GM10266 (cell line): Measurements from ENCODE around the gene P2RY14.

Experiments
- DNase-seq: peaks from one replicate; pipeline ENCODE4 v3.0.0; 2012; ENCODE audit errors: extremely low spot score
- TF ChIP-seq, protein P1 (sequence below): IDR thresholded peaks from 2 replicates; pipeline ENCODE4 v1.5.1; 2012; ENCODE audit warnings: mild to moderate bottlenecking, low read depth; ENCODE audit not compliant: control insufficient read depth, insufficient read depth; ENCODE audit errors: missing control alignments

P2RY14 gene

DNA sequence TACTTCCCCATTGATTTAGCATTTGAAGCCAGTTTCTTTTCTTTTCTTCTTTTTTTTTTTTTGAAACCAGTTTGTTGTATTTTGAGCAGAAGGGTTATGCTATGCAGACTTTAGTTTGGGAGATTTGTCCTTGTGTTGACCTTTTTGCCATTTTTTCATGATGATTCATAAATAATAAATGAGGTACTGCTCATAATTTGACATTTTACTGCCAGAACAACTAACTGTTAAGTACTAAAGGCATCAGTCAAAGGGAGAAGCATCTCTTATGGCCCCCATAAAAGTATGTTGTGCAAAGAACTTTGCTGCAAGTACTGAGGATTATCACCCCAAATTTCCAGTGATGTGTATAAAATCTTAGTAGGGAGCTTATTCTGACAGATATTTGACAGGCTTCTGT, 40.0 kb upstream of the P2RY14 start:
- no peak for DNase-seq

DNA sequence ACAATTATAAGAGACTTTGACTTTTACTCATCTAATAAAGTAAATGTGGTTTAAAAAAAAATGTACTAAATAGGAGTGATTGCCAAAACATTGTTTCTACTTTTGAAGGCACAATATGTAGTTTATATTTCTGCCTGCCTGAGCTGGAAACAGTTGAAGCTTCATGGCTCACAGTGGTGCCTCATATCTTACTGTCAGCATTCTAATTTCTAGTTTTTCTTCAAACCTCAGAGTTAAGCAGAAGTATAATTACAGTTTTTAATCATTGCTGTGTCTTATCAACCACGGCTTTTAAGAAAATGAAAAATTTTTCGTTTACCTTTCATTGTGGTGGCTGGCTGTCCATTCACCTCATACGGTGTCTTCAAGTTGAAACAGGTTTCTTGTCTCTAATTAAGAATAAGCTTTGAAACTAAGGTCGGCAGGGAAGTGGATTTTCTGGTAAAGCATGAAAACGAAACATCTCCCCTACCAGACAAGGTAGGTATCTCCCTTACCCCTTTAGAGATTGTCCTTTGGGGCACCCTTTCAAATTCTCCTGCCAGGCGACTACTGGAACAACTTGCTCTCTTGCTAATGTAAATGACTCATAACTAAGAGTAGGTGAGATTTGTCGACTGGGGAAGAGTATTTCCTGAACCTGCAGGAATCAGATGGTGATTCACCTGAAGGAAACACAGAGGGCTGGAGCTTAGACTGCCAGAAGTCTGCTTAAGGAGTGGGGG, 38.1 kb upstream of the P2RY14 start, which contains the start of gene GPR87:
Gene GPR87, minus strand, starts transcription at position 554 of the 725 bp plus-strand sequence. CDS start 16,720 bp downstream, outside the sequence.
- TF ChIP-seq, protein P1, sequence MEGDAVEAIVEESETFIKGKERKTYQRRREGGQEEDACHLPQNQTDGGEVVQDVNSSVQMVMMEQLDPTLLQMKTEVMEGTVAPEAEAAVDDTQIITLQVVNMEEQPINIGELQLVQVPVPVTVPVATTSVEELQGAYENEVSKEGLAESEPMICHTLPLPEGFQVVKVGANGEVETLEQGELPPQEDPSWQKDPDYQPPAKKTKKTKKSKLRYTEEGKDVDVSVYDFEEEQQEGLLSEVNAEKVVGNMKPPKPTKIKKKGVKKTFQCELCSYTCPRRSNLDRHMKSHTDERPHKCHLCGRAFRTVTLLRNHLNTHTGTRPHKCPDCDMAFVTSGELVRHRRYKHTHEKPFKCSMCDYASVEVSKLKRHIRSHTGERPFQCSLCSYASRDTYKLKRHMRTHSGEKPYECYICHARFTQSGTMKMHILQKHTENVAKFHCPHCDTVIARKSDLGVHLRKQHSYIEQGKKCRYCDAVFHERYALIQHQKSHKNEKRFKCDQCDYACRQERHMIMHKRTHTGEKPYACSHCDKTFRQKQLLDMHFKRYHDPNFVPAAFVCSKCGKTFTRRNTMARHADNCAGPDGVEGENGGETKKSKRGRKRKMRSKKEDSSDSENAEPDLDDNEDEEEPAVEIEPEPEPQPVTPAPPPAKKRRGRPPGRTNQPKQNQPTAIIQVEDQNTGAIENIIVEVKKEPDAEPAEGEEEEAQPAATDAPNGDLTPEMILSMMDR, result no peak
- DNase-seq, result no peak

More for the DNA sequence above, 40.0 kb upstream of the P2RY14 start:
- TF ChIP-seq, protein P1, result no peak

DNA sequence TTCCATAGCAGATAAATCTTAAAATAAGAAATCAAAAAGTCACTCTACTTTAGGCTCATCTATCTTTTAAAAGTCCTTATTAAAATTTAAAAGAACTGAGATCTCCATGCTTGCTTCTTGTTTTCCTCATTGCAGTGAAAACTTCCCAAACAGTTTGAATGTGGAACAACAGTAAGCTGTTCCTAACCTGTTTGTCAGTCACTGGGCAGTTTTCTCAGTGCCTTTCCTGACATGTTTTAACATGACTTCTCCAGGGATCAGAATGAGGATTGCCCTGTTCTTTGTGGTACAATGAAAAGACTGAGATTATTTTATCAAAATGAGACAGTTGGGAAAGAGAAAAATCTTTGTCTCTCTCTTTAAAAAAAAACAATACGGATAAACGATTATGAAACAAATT, 37.5 kb upstream of the P2RY14 start:
- no peak for DNase-seq
- TF ChIP-seq, protein P1, result no peak

DNA sequence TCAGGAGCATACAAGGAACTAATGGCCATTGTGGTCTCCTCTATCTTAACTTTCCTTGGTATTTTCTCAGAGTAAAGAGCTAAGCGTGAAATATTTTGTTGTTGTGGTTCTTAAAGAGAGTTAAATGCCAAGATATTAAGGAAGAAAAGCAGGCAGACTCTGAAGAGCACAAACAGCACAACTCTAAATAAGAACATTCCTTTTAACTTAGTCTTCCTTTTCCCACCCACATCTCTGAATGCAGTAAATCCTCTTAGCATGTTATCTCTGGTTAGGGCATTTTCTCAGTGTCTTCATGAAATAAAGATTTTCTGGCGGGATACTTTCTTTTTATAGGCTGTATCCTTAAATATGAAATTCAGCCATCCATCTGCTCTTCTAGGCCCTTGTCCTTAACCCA, 36.8 kb upstream of the P2RY14 start:
- TF ChIP-seq, protein P1, result no peak
- DNase-seq, result no peak

DNA sequence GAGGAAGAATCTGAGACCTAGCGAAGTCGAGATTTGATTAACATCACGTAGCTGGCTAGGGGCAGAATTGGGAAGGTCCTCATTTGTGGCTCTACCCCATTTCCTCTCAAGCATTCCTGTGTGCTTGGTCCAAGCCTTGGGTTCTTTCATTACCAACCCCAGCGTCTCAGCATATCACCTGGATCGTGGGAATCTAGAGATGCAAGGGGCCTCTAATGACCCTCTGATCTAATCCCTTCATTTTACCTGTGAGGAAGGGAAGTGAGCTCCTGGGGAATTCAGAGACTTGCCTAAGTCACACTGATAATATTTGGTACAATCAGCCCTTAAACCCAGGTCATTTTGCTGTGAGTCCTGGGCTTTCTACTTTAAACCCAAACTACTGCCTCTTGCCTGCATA, 36.3 kb upstream of the P2RY14 start:
- no peak for DNase-seq

DNA sequence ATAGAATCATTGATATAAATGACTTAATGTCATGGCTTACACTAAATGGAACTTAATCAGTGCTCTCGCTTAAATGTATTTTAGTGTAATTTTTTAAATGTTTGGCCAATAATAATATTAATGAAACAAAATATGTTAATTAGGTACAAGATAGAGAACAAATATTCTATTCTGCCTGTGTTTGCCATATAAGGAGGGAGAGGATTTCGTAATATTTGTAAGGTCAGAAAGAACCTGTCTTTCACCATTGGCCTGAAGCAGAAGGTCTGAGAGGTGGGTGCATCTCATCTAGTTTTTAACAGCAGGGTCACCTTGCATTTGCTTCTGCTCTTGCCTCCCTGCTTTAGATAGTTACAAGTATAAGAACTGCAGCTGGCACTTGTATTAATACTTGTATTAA, 35.8 kb upstream of the P2RY14 start:
- TF ChIP-seq, protein P1, result no peak
- DNase-seq, result no peak

More for the DNA sequence above, 36.3 kb upstream of the P2RY14 start:
- TF ChIP-seq, protein P1, result no peak

DNA sequence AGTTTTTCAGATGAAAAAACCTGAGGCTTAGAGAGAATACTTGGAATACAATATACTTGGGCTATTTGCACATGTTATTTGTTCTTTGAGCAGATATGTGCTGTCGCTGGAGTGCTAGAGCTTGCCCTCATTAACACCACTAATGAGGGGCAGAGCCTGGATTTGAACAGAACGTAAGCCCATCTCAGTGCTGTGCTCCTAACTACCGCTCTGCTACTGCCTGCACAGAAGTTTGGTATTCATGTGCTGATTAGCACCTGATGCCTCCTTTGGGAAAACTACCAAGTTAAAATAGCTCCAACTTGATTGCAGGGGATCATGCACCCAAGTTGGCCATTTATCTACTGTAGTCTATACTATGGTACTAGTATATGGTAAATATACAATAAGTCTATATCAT, 34.6 kb upstream of the P2RY14 start:
- DNase-seq, result no peak
- TF ChIP-seq, protein P1, result no peak
